ENCODE results near the gene TPRX2.

GRCh38 chr19:47839913-47840312, 19.1 kb upstream of the TPRX2 start:
- TF ChIP-seq, protein P1, sequence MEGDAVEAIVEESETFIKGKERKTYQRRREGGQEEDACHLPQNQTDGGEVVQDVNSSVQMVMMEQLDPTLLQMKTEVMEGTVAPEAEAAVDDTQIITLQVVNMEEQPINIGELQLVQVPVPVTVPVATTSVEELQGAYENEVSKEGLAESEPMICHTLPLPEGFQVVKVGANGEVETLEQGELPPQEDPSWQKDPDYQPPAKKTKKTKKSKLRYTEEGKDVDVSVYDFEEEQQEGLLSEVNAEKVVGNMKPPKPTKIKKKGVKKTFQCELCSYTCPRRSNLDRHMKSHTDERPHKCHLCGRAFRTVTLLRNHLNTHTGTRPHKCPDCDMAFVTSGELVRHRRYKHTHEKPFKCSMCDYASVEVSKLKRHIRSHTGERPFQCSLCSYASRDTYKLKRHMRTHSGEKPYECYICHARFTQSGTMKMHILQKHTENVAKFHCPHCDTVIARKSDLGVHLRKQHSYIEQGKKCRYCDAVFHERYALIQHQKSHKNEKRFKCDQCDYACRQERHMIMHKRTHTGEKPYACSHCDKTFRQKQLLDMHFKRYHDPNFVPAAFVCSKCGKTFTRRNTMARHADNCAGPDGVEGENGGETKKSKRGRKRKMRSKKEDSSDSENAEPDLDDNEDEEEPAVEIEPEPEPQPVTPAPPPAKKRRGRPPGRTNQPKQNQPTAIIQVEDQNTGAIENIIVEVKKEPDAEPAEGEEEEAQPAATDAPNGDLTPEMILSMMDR (IDR thresholded peaks at IDR 0.05): no peak
- no peak for TF ChIP-seq POLR2A (IDR thresholded peaks at IDR 0.05)

Measured in Peyer's patch (tissue), 4 donors.